ENCODE results near the gene CILP2. TPM values are rescaled to one million over a fixed set of nuclear protein-coding genes. Genes with fewer than 3 reads are reported as not detected.

The CILP2 gene
- total and polyA plus RNA-seq, 2 of the 4 experiments (the other 2 are of a cell fraction), result 0.18 to 0.87 TPM

DNA sequence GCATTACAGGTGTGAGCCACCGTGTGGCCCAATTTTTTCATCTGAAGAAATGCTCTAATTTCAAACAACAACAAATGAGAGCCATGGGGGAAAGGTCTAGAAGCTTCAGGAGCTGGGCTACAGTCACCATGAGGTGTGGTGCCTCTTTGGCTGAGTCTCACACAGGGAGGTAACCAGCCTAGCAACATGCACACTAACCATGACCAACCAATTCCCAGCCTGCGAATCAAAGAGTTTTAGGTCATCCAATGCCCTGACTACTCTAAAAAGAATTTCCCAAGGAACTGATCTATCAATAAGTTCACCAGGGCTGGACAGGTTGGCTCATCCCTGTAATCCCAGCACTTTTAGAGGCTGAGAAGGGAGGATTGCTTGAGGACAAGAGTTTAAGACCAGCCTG lies 50.5 kb downstream of the CILP2 start:
- no peak overlapping the region for H3K18ac ChIP-seq (ENCODE audit: low read depth, low read length)
- no peak overlapping the region for H3K4me2 ChIP-seq (ENCODE audit: low read depth, low read length)
- H4K20me1 ChIP-seq (ENCODE audit: insufficient read depth, low read length), result no peaks in the 10 kb centered on the region
- H3K27me3 ChIP-seq (ENCODE audit: control insufficient read depth, insufficient read depth, low read length), result no peaks in the 10 kb centered on the region
- no peak overlapping the region for H3K27ac ChIP-seq (ENCODE audit: insufficient read depth, low read length)
- peaks cover 0 to 3% of the 10 kb centered on the region in 2 experiments; a peak in 1 of 4 replicates for H3K79me1 ChIP-seq (ENCODE audit: low read depth in 1 of 2, low read length in 2 of 2)
- no peak overlapping the region for H4K8ac ChIP-seq (ENCODE audit: low read depth in 2 of 2, low read length in 2 of 2)
- no peak overlapping the region for H2AFZ ChIP-seq (replicated peaks; ENCODE audit: low read length, poor library complexity)
- no peak overlapping the region for H2BK20ac ChIP-seq (ENCODE audit: low read depth, low read length)
- no peak overlapping the region for H3K9ac ChIP-seq (ENCODE audit: low read depth, low read length)
- peaks cover 18% of the 10 kb centered on the region for H3K9me1 ChIP-seq (ENCODE audit: insufficient read depth, low read length)
- TF ChIP-seq NFE2L2 (IDR thresholded peaks at IDR 0.05; ENCODE audit: low read depth, low read length) (0 out of 2 replicates have a peak, but pooled peaks have one; percentile 5), MXI1 (IDR thresholded peaks at IDR 0.05; ENCODE audit: borderline replicate concordance, low read depth, low read length) (no peak)
- no peak overlapping the region for H4K91ac ChIP-seq (ENCODE audit: insufficient read depth, low read depth, low read length)
- no TSS peak for BruUV-seq (replicated peaks)
- dilution Hi-C loops (cut with HindIII; ENCODE audit: low sequenced_read_pairs, unreplicated experiment), result no loop called here
- H2BK120ac ChIP-seq (ENCODE audit: low read depth, low read length), result no peak overlapping the region
- H3K4ac ChIP-seq (ENCODE audit: low read depth, low read length), result no peak overlapping the region
- no CpG with 5 or more reads among the region's 2 CpGs for WGBS, 2 experiments (ENCODE audit: extremely low coverage in 2 of 2, insufficient read length in 1 of 2)
- H2BK5ac ChIP-seq (ENCODE audit: low read depth, low read length, poor library complexity, severe bottlenecking), result peak overlapping the region; percentile 2
- no peak overlapping the region for H2BK15ac ChIP-seq (ENCODE audit: low read depth, low read length)
- peaks cover 11% of the 10 kb centered on the region for H3K4me1 ChIP-seq (ENCODE audit: control insufficient read depth, insufficient read depth, low read length)
- ATAC-seq (ENCODE audit: low read depth), result no peak
- no peaks in the 10 kb centered on the region for H3K9me3 ChIP-seq (ENCODE audit: control insufficient read depth, insufficient read depth, low read length)
- H4K5ac ChIP-seq (ENCODE audit: low read depth, low read length), result no peak overlapping the region
- no peak overlapping the region for H3K4me3 ChIP-seq (ENCODE audit: insufficient read depth, low read depth, low read length)
- in situ Hi-C loops (cut with MboI; ENCODE audit: low sequenced_read_pairs), result no loop called here
- DNase-seq, result peak; percentile 62
- H3K14ac ChIP-seq (replicated peaks; ENCODE audit: low read depth, low read length), result no peak overlapping the region
- H2AK5ac ChIP-seq (ENCODE audit: low read depth, low read length), result peak overlapping the region; percentile 4; the same call in 1 of the 2 replicates
- ChIA-PET POLR2A (ENCODE audit: unreplicated experiment) (no interaction called here), CTCF (no interaction called here)
- intact Hi-C loops (cut with micrococcal nuclease), result no loop called here
- H3K23ac ChIP-seq (ENCODE audit: low read depth, low read length), result no peak overlapping the region
- H2AK9ac ChIP-seq (replicated peaks; ENCODE audit: low read depth, low read length, poor library complexity), result no peak overlapping the region
- no peaks in the 10 kb centered on the region for H3K36me3 ChIP-seq (ENCODE audit: control insufficient read depth, insufficient read depth, low read length)
- no peak overlapping the region for H3K56ac ChIP-seq (ENCODE audit: extremely low read depth, insufficient read depth, low read length)

All from IMR-90 (cell line).